Gastrocnemius medialis (tissue), 4 donors: Measurements from ENCODE around the gene SIGLEC7. TPM values are rescaled to one million over a fixed set of nuclear protein-coding genes. Genes with fewer than 3 reads are reported as not detected.

ENCODE experiments used
- ATAC-seq, 2 donors: fragments of 150-250 bp; one replicate each; pipeline ENCODE4 v1.9.1; 2016
- DNase-seq, 2 donors: peaks; one replicate each; pipeline ENCODE4 v3.0.0-alpha.2; 2019
- H3K27ac ChIP-seq, 4 donors: fragments of 200-600 bp; sonication (generic); 1 replicate in 1 of 4; 2 replicates in 3 of 4; pipeline ENCODE4 v1.5.1; 2016 to 2018; ENCODE audit warnings: mild to moderate bottlenecking in 2 of 4, moderate library complexity in 1 of 4
- H3K27me3 ChIP-seq, 3 donors: fragments of 200-600 bp; sonication (generic) in 2 of 3; 1 replicate in 1 of 3; 2 replicates in 2 of 3; pipeline versions ENCODE4 v1.5.1 to v1.6.0; 2016 to 2019; ENCODE audit warnings: mild to moderate bottlenecking in 1 of 3, moderate library complexity in 1 of 3
- H3K36me3 ChIP-seq, 2 donors: fragments of 200-600 bp; sonication (generic) in 1 of 2; one replicate each; pipeline ENCODE4 v1.5.1; 2017 to 2018
- H3K4me1 ChIP-seq, 2 donors: fragments of 200-600 bp; sonication (generic) in 1 of 2; one replicate each; pipeline ENCODE4 v1.5.1; 2016 to 2017; ENCODE audit warnings: mild to moderate bottlenecking in 2 of 2
- H3K4me3 ChIP-seq, 4 donors: fragments of 200-600 bp; sonication (generic) in 3 of 4; 1 replicate in 1 of 4; 2 replicates in 3 of 4; pipeline ENCODE4 v1.5.1; 2016 to 2019; ENCODE audit warnings: mild to moderate bottlenecking in 2 of 4
- H3K9me3 ChIP-seq, 3 donors: fragments of 200-600 bp; sonication (generic) in 2 of 3; 1 replicate in 1 of 3; 2 replicates in 2 of 3; pipeline ENCODE4 v1.5.1; 2016 to 2019
- CTCF ChIP-seq, 5 experiments: fragments of 450-650 bp in 3 of 5; fragments of 200-600 bp in 2 of 5; sonication (generic) in 2 of 5; IDR thresholded peaks in 4 of 5; conservative IDR thresholded peaks in 1 of 5; 1 replicate in 4 of 5; 2 replicates in 1 of 5; pipeline ENCODE4 v1.5.1; 2016 to 2019; ENCODE audit warnings: antibody characterized with exemption in 5 of 5, mild to moderate bottlenecking in 3 of 5, moderate library complexity in 3 of 5
- POLR2A ChIP-seq, 2 donors: fragments of 450-650 bp; IDR thresholded peaks; one replicate each; pipeline ENCODE4 v1.6.1; 2017; ENCODE audit warnings: antibody characterized with exemption in 2 of 2, mild to moderate bottlenecking in 2 of 2, moderate library complexity in 2 of 2
- in situ Hi-C, 4 donors: fragments of 200-750 bp; cut with MboI; loops; one replicate each; pipeline versions ENCODE4 v1.15.0 to v1.8.0; 2017; ENCODE audit warnings: low sequenced_read_pairs in 4 of 4
- intact Hi-C: fragments of 100-400 bp; cut with DNase I; formaldehyde crosslinking; loops from one replicate; pipeline ENCODE4 v1.15.1; 2023; ENCODE audit warnings: low total_unique reads
- total RNA-seq, 4 donors: library from RNA; depleted of rRNA; stranded (reverse); fragments of >200 nt; gene quantifications; one replicate each; pipeline versions ENCODE4 v1.1.0 to v1.2.3, GENCODE V29; 2016

SIGLEC7 gene
- total RNA-seq, 4 donors from 2014 or later, result 0.13 to 0.97 (median 0.23) TPM; not detected in 1

- ATAC-seq, result no peak
- no peak for DNase-seq
- no peak overlapping the region for H3K4me3 ChIP-seq
- H3K27ac ChIP-seq, result no peak overlapping the region
- intact Hi-C loops (loop anchor here (5.0 kb wide), 1 partner anchor 742 kb away; no protein-coding TSS in a partner anchor), in situ Hi-C loops (no loop called here)
- peaks cover 0 to 25% of the 10 kb centered on the region in 2 donors for H3K36me3 ChIP-seq
- peaks cover 3 to 6% of the 10 kb centered on the region in 2 donors for H3K4me1 ChIP-seq
- H3K9me3 ChIP-seq, result no peaks in the 10 kb centered on the region
- no peak for TF ChIP-seq CTCF (IDR thresholded peaks at IDR 0.05 in 4 of 5, conservative IDR thresholded peaks at IDR 0.05 in 1 of 5)
- TF ChIP-seq POLR2A (IDR thresholded peaks at IDR 0.05), result no peak
- H3K27me3 ChIP-seq, result no peaks in the 10 kb centered on the region
These were observed 43.1 kb upstream of the SIGLEC7 start for GRCh38 chr19:51099047-51099382.

- Histone ChIP-seq H3K4me3 (no peak overlapping the region), H3K27me3 (no peaks in the 10 kb centered on the region), H3K4me1 (peaks cover 3 to 6% of the 10 kb centered on the region in 2 donors), H3K9me3 (no peaks in the 10 kb centered on the region), H3K36me3 (peaks cover 0 to 25% of the 10 kb centered on the region in 2 donors), H3K27ac (no peak overlapping the region)
- in situ Hi-C loops (loop anchor here in 2 of 4 donors (10.0 to 25.0 kb wide), 2 partner anchors 487 to 504 kb away; no protein-coding TSS in a partner anchor), intact Hi-C loops (loop anchor here (10.0 kb wide), 1 partner anchor 296 kb away; no protein-coding TSS in a partner anchor)
- ATAC-seq (no peak), DNase-seq (no peak)
- no peak for TF ChIP-seq POLR2A (IDR thresholded peaks at IDR 0.05)
These were observed 41.5 kb upstream of the SIGLEC7 start for GRCh38 chr19:51100601-51101000.

- peaks cover 0 to 25% of the 10 kb centered on the region in 2 donors for H3K36me3 ChIP-seq
- H3K27ac ChIP-seq, result no peak overlapping the region
- in situ Hi-C loops (loop anchor here in 2 of 4 donors (10.0 to 25.0 kb wide), 2 partner anchors 486 to 503 kb away; no protein-coding TSS in a partner anchor), intact Hi-C loops (loop anchor here (10.0 kb wide), 1 partner anchor 297 kb away; no protein-coding TSS in a partner anchor)
- H3K4me3 ChIP-seq, result no peak overlapping the region
- TF ChIP-seq POLR2A (IDR thresholded peaks at IDR 0.05), result no peak
- TF ChIP-seq CTCF (IDR thresholded peaks at IDR 0.05 in 4 of 5, conservative IDR thresholded peaks at IDR 0.05 in 1 of 5), result no peak
- DNase-seq (no peak), ATAC-seq (no peak)
- H3K4me1 ChIP-seq, result peaks cover 3 to 6% of the 10 kb centered on the region in 2 donors
- no peaks in the 10 kb centered on the region for H3K27me3 ChIP-seq
- H3K9me3 ChIP-seq, result no peaks in the 10 kb centered on the region
These were observed 40.8 kb upstream of the SIGLEC7 start for GRCh38 chr19:51101171-51101865.

- intact Hi-C loops (loop anchor here (10.0 kb wide), 1 partner anchor 298 kb away; no protein-coding TSS in a partner anchor), in situ Hi-C loops (loop anchor here in 2 of 4 donors (10.0 to 25.0 kb wide), 2 partner anchors 484 to 502 kb away; no protein-coding TSS in a partner anchor)
- Histone ChIP-seq H3K27ac (no peak overlapping the region), H3K4me1 (peaks cover 13 to 15% of the 10 kb centered on the region in 2 donors), H3K27me3 (no peaks in the 10 kb centered on the region), H3K4me3 (no peak overlapping the region), H3K9me3 (no peaks in the 10 kb centered on the region), H3K36me3 (peaks cover 0 to 25% of the 10 kb centered on the region in 2 donors)
- ATAC-seq (no peak), DNase-seq (no peak)
- no peak for TF ChIP-seq CTCF (IDR thresholded peaks at IDR 0.05 in 4 of 5, conservative IDR thresholded peaks at IDR 0.05 in 1 of 5)
- TF ChIP-seq POLR2A (IDR thresholded peaks at IDR 0.05), result no peak
These were observed 39.1 kb upstream of the SIGLEC7 start for GRCh38 chr19:51102991-51103390.

- H3K9me3 ChIP-seq, result no peaks in the 10 kb centered on the region
- TF ChIP-seq CTCF (IDR thresholded peaks at IDR 0.05 in 4 of 5, conservative IDR thresholded peaks at IDR 0.05 in 1 of 5), result no peak
- TF ChIP-seq POLR2A (IDR thresholded peaks at IDR 0.05), result no peak
- DNase-seq, result no peak
- no peak overlapping the region for H3K4me3 ChIP-seq
- no peak overlapping the region for H3K27ac ChIP-seq
- peaks cover 0 to 21% of the 10 kb centered on the region in 2 donors for H3K36me3 ChIP-seq
- in situ Hi-C loops, result loop anchor here in 2 of 4 donors (10.0 to 25.0 kb wide), 2 partner anchors 483 to 501 kb away; no protein-coding TSS in a partner anchor
- no peaks in the 10 kb centered on the region for H3K27me3 ChIP-seq
- intact Hi-C loops, result loop anchor here (10.0 kb wide), 1 partner anchor 299 kb away; no protein-coding TSS in a partner anchor
- H3K4me1 ChIP-seq, result peaks cover 15 to 16% of the 10 kb centered on the region in 2 donors
- no peak for ATAC-seq
These were observed 38.2 kb upstream of the SIGLEC7 start for GRCh38 chr19:51103926-51104341.
